ENCODE measurements around the gene PDIA4. TPM values are rescaled to one million over a fixed set of nuclear protein-coding genes. Genes with fewer than 3 reads are reported as not detected.

PDIA4 gene
- total RNA-seq, 2 donors from 2014 or later = 131 to 157 TPM

DNA sequence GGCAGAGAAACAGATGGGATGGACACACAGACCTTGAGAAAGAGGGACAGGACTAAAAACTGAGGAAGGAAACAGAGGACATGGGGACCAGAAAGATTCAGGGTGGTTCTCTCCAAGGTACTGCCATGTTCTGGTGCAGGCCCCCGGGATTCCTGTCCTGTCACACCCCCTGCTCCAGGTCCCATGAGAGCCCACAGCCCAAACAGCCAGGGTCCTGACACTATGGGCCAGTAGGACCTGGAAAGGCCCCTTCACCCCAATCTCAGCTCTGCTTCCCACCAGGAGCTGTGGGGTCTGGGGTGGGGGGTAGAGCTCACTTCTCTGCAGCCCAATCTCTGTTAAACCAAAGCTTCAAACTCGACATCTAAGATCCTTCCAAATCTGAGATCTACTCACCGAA is 21.2 kb downstream of the PDIA4 start:
- ATAC-seq (no peak), DNase-seq (no peak)
- intact Hi-C loops (cut with DNase I, micrococcal nuclease) = loop anchor here in 1 of 2 donors (10.0 kb wide), 2 partner anchors 58 to 88 kb away; partner anchors contain the start of gene ZNF786

DNA sequence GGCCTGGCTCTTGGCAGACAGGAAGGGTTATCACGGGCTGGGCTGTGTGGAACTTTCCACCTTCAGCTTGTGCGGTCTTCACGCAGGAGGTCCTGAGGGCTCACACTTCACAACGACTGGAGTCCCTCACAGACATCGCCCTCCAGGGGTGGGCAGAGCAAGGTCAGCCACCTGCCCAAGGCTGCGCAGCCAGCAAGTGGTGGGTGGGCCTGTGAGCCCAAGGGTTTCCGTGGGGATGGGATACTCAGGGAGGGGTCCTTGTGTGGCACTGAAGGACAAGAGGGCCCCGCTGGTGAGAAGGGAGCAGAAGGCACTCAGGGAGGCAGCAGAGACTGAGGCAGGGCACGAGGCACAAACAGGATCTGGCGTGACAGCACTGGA is 22.0 kb downstream of the PDIA4 start:
- ATAC-seq (peak; percentile 11), DNase-seq (no peak)
- intact Hi-C loops (cut with DNase I, micrococcal nuclease) = loop anchor here in 1 of 2 donors (10.0 kb wide), 2 partner anchors 58 to 88 kb away; partner anchors contain the start of gene ZNF786

GRCh38 chr7:149005427-149006344 is 22.6 kb downstream of the PDIA4 start:
- intact Hi-C loops (cut with DNase I, micrococcal nuclease) = loop anchor here in 1 of 2 donors (10.0 kb wide), 2 partner anchors 59 to 89 kb away; partner anchors contain the start of gene ZNF786
- ATAC-seq (peak; percentile 86), DNase-seq (peak; percentile 69 to 93)

DNA sequence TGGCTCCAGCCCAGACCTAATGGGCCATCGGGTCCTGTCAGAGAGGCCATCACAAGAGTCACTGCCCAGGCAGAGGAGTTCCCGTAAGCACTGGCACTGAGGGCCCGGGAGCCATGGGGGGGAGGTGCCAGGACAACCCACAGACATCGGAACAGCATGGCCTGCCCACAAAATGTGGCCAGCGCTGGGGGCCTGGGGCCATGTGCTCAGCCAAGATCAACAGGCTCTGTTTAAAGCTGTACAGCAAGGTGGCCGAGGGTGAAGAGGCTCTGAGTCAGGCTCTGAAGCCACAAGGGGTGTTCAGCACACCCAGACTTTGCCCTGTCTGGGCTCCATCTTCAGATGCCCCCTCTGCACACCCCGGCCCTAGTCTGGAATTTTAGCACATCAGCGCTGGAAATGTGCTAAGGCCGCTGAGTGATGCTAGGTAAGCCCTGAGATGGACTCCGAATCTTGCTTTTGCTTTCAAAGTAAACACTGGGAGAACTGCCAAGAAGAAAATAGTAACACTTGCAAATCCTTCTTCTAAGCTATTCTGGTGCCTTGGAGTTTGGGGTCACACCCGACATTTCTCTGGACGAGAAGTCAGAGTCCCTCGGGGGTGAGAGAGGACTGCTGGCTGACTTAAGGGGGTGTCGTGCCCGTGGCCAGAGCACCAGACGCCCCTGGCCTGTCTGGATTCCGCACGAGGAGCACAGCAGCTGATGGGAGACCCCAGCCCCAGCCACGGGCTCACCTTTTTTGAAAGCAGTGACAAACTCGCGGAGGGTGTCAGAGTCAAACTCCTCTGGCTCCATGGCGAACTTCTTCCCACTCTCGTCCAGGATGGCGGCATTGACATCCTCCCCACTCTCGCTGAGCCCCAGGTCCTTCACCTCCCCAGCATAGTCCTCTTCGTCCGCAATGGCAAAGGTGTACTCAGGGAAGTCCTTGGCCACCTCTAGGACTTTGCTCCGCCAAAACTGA is 23.6 kb downstream of the PDIA4 start:
- ATAC-seq = no peak
- intact Hi-C loops (cut with DNase I, micrococcal nuclease) = loop anchor here in 1 of 2 donors (10.0 kb wide), 2 partner anchors 60 to 90 kb away; partner anchors contain the start of gene ZNF786
- DNase-seq = no peak

GRCh38 chr7:149003560-149004305 is 24.6 kb downstream of the PDIA4 start:
- intact Hi-C loops (cut with DNase I, micrococcal nuclease) = loop anchor here in 1 of 2 donors (10.0 kb wide), 2 partner anchors 61 to 91 kb away; partner anchors contain the start of gene ZNF786
- ATAC-seq = no peak
- no peak for DNase-seq

GRCh38 chr7:149003018-149003417 is 25.3 kb downstream of the PDIA4 start:
- DNase-seq = no peak
- intact Hi-C loops (cut with DNase I, micrococcal nuclease) = loop anchor here in 1 of 2 donors (10.0 kb wide), 2 partner anchors 62 to 92 kb away; partner anchors contain the start of gene ZNF786
- ATAC-seq = no peak

GRCh38 chr7:149002604-149003003 is 25.7 kb downstream of the PDIA4 start:
- ATAC-seq (no peak), DNase-seq (no peak)
- intact Hi-C loops (cut with DNase I, micrococcal nuclease) = loop anchor here in 1 of 2 donors (10.0 kb wide), 2 partner anchors 62 to 92 kb away; partner anchors contain the start of gene ZNF786

- DNase-seq (no peak), ATAC-seq (no peak)
- intact Hi-C loops (cut with DNase I, micrococcal nuclease) = loop anchor here in 1 of 2 donors (10.0 kb wide), 2 partner anchors 63 to 93 kb away; partner anchors contain the start of gene ZNF786
Measured at GRCh38 chr7:149001427-149002068, 26.8 kb downstream of the PDIA4 start.

- no peak for DNase-seq
- intact Hi-C loops (cut with DNase I, micrococcal nuclease) = loop anchor here in 1 of 2 donors (10.0 kb wide), 2 partner anchors 64 to 94 kb away; partner anchors contain the start of gene ZNF786
- ATAC-seq = no peak
Measured at GRCh38 chr7:149000961-149001360, 27.3 kb downstream of the PDIA4 start.

DNA sequence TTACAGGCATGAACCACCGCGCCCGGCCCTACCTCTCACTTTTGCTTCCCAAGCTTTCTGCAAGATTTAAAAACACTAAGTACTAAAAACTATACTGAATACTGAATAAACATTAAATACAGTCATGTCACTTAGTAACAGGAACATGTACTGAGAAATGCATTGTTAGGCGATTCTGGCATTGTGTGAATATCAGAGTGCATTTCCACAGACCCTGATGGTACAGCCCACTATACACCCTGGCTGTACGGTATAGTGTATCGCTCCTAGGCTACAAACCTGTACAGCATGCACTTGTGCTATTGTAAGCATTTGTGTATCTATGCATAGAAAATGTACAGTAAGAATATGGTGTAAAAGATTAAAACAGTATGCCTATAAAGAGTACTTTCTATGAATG is 29.1 kb downstream of the PDIA4 start:
- intact Hi-C loops (cut with DNase I, micrococcal nuclease) = no loop called here
- no peak for DNase-seq
- ATAC-seq = no peak

GRCh38 chr7:148997497-148997896 is 30.8 kb downstream of the PDIA4 start:
- ATAC-seq = no peak
- DNase-seq = no peak
- intact Hi-C loops (cut with DNase I, micrococcal nuclease) = no loop called here

GRCh38 chr7:148994576-148994975 is 33.7 kb downstream of the PDIA4 start:
- intact Hi-C loops (cut with DNase I, micrococcal nuclease) = no loop called here
- ATAC-seq (no peak), DNase-seq (no peak)

- DNase-seq (no peak), ATAC-seq (no peak)
- intact Hi-C loops (cut with DNase I, micrococcal nuclease) = no loop called here
Measured at GRCh38 chr7:148993193-148993592, 35.1 kb downstream of the PDIA4 start.

GRCh38 chr7:148991536-148991935 is 36.8 kb downstream of the PDIA4 start:
- intact Hi-C loops (cut with DNase I, micrococcal nuclease) = no loop called here
- no peak for ATAC-seq
- DNase-seq = no peak

DNA sequence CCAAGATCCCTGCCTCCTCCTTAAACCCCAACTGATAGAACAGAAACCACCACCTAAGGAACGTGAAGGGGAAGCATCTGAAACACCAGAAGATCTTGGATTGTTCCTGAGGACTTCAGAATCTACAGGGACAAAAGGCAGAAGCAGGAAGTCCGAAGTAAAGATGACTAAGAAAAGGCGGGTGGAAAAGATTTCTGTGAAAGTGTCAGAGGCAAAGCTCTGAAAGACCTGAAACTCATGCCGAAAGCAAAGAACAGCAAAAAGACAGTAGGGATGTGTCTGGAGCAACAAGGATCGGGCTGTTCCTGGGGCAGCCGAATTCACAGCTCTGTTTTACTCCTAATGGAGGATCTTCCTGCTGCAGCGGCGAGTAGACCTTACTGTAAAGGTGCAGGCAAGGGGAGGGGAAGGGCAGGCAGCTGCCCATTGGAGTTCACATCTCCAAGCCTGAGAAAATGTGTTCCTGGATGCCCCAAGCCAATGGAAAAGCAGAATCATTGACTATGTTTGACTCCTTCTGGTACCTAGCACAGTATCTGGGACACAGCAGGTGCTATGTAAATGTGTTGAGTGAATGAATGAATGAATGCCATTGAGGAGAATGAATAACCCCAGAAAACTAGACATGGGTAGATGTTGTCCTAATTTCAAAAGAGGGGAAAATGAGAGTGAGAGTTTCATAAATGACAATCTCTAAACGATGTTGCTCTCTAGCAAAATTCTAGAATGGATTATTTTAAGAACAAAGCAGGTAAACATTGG is 40.4 kb downstream of the PDIA4 start:
- intact Hi-C loops (cut with DNase I, micrococcal nuclease) = no loop called here
- peak in 1 of 2 donors; percentile 35 for DNase-seq
- peak; percentile 56 for ATAC-seq

- intact Hi-C loops (cut with DNase I, micrococcal nuclease) = no loop called here
- ATAC-seq (peak; percentile 93), DNase-seq (peak; percentile 85 to 91)
Measured at GRCh38 chr7:148987010-148987750, 41.1 kb downstream of the PDIA4 start.
